WTC11 (cell line): Measurements from ENCODE around the gene TP53INP2. TPM values are rescaled to one million over a fixed set of nuclear protein-coding genes. Genes with fewer than 3 reads are reported as not detected.

Source experiments
- ATAC-seq: fragments of 200-7000 bp; cut with Tn5 transposase; 2 replicates; pipeline ENCODE4 v1.10.0; 2021; ENCODE audit warnings: mild to moderate bottlenecking, moderate library complexity
- CTCF ChIA-PET: fragments of 300-600 bp; sonication (Branson Sonifier 250); formaldehyde crosslinking; loops from one replicate; lab custom pipeline; 2021; ENCODE audit warnings: antibody characterized with exemption; lab: Charles Lee
- POLR2A ChIA-PET: fragments of 350-600 bp; sonication (Branson Sonifier 250); formaldehyde crosslinking; loops from one replicate; lab custom pipeline; 2021; ENCODE audit warnings: antibody characterized with exemption; lab: Charles Lee
- DNase-seq: peaks from one replicate; pipeline ENCODE4 v3.0.0; 2021; ENCODE audit warnings: low spot score
- H3K27ac Mint-ChIP-seq: 2 replicates; pipeline ENCODE4 v1.8.0; 2021; ENCODE audit warnings: mixed read lengths
- H3K27me3 Mint-ChIP-seq: 2 replicates; pipeline ENCODE4 v1.8.0; 2021; ENCODE audit warnings: low read depth, mild to moderate bottlenecking, moderate library complexity, mixed read lengths
- H3K36me3 Mint-ChIP-seq: 2 replicates; pipeline ENCODE4 v1.8.0; 2021; ENCODE audit warnings: mixed read lengths
- H3K4me1 Mint-ChIP-seq: 2 replicates; pipeline ENCODE4 v1.8.0; 2022; ENCODE audit warnings: mixed read lengths
- H3K4me3 Mint-ChIP-seq: 2 replicates; pipeline ENCODE4 v1.8.0; 2021; ENCODE audit warnings: mild to moderate bottlenecking, moderate library complexity, mixed read lengths
- H3K9me3 Mint-ChIP-seq: 2 replicates; pipeline ENCODE4 v1.8.0; 2021; ENCODE audit warnings: mixed read lengths
- ATF3 ChIP-seq: sonication (generic); formaldehyde crosslinking; conservative IDR thresholded peaks from 2 replicates; pipeline ENCODE4 v1.8.1; 2022; ENCODE audit warnings: mild to moderate bottlenecking, missing genetic modification reagents
- CTCF ChIP-seq: fragments of 200-600 bp; IDR thresholded peaks from 2 replicates; pipeline ENCODE4 v1.8.0; 2022; ENCODE audit warnings: antibody characterized with exemption
- FOXJ3 ChIP-seq: sonication (generic); formaldehyde crosslinking; IDR thresholded peaks from 2 replicates; pipeline ENCODE4 v1.9.0; 2021; ENCODE audit warnings: missing genetic modification reagents, mild to moderate bottlenecking, borderline replicate concordance
- KAT7 ChIP-seq: sonication (generic); formaldehyde crosslinking; IDR thresholded peaks from 2 replicates; pipeline ENCODE4 v1.8.1; 2023; ENCODE audit warnings: missing genetic modification reagents, mild to moderate bottlenecking, borderline replicate concordance
- NR1H2 ChIP-seq: sonication (generic); formaldehyde crosslinking; IDR thresholded peaks from 2 replicates; pipeline ENCODE4 v1.9.0; 2021; ENCODE audit warnings: mild to moderate bottlenecking, moderate library complexity, missing genetic modification reagents
- PRRX2 ChIP-seq: fragments of 250-450 bp; sonication (Bioruptor Pico); IDR thresholded peaks from 2 replicates; pipeline ENCODE4 v1.8.0; 2021; ENCODE audit warnings: mild to moderate bottlenecking
- RORB ChIP-seq: fragments of 250-450 bp; sonication (Bioruptor Pico); IDR thresholded peaks from 2 replicates; pipeline ENCODE4 v1.9.0; 2021; ENCODE audit warnings: mild to moderate bottlenecking
- SP1 ChIP-seq: sonication (generic); formaldehyde crosslinking; conservative IDR thresholded peaks from 2 replicates; pipeline ENCODE4 v1.8.1; 2022; ENCODE audit warnings: missing genetic modification reagents
- USF2 ChIP-seq: sonication (generic); formaldehyde crosslinking; IDR thresholded peaks from 2 replicates; pipeline ENCODE4 v1.8.1; 2023; ENCODE audit warnings: mild to moderate bottlenecking, missing genetic modification reagents, moderate library complexity
- ZNF219 ChIP-seq: sonication (generic); formaldehyde crosslinking; IDR thresholded peaks from 2 replicates; pipeline ENCODE4 v1.8.0; 2023; ENCODE audit warnings: missing genetic modification reagents, mild to moderate bottlenecking, borderline replicate concordance
- ZNF416 ChIP-seq: fragments of 250-450 bp; sonication (Bioruptor Pico); IDR thresholded peaks from 2 replicates; pipeline ENCODE4 v1.9.0; 2021; ENCODE audit warnings: mild to moderate bottlenecking, inconsistent platforms
- ZNF532 ChIP-seq: fragments of 250-450 bp; sonication (Bioruptor Pico); IDR thresholded peaks from 2 replicates; pipeline ENCODE4 v1.9.0; 2021; ENCODE audit warnings: mild to moderate bottlenecking, borderline replicate concordance
- total RNA-seq: library from RNA; stranded (reverse); gene quantifications from 3 replicates; pipeline ENCODE4 v1.2.3, GENCODE V29; 2021
- TF ChIP-seq, protein P1 (sequence below): sonication (generic); formaldehyde crosslinking; IDR thresholded peaks from 2 replicates; pipeline ENCODE4 v1.8.1; 2022; ENCODE audit warnings: missing genetic modification reagents, borderline replicate concordance
- TF ChIP-seq, protein P2 (sequence below): fragments of 250-450 bp; sonication (Bioruptor Pico); IDR thresholded peaks from 2 replicates; pipeline ENCODE4 v1.8.0; 2021; ENCODE audit warnings: mild to moderate bottlenecking
- TF ChIP-seq, protein P3 (sequence below): sonication (generic); formaldehyde crosslinking; IDR thresholded peaks from 2 replicates; pipeline ENCODE4 v1.8.1; 2023; ENCODE audit warnings: mild to moderate bottlenecking, missing genetic modification reagents
- TF ChIP-seq, protein P4 (sequence below): sonication (generic); formaldehyde crosslinking; IDR thresholded peaks from 2 replicates; pipeline ENCODE4 v1.8.1; 2022; ENCODE audit warnings: mild to moderate bottlenecking, moderate library complexity, missing genetic modification reagents
- TF ChIP-seq, protein P5 (sequence below): sonication (generic); formaldehyde crosslinking; IDR thresholded peaks from 2 replicates; pipeline ENCODE4 v1.8.1; 2023; ENCODE audit warnings: mild to moderate bottlenecking, missing genetic modification reagents, borderline replicate concordance

The TP53INP2 gene
- total RNA-seq, 1 experiment from 2014 or later: 4.3 TPM

DNA sequence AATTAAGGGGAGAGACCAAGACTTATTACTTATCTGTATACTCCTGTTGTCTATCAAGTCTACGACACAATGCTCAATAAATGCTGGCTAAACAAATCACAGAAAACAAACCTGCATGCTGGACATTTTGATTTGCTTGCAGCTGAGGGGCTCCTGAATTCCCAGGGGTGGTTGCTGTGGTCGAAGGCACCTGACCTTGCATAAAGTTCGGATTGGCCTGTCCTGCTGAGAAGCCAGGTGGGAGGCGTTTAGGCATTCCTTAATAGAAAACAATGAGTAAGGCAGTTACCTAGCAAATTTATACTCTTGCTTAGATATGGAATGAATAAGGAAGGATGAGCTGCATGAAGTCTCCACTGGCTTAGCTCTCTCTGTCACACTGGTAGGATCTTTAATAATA, 50.5 kb downstream of the TP53INP2 start:
- peak; percentile 20 for DNase-seq
- no peaks in the 10 kb centered on the region for H3K27me3 Mint-ChIP-seq
- no peaks in the 10 kb centered on the region for H3K9me3 Mint-ChIP-seq
- H3K4me3 Mint-ChIP-seq: no peak overlapping the region
- peak; percentile 56; the same call in 1 of the 2 replicates for ATAC-seq
- ChIA-PET CTCF (interaction anchor here (1.1 to 2.2 kb wide), 4 partner anchors 15 to 564 kb away, joined by 3 to 13 read pairs (median 6); no protein-coding TSS in a partner anchor), POLR2A (no interaction called here)
- TF ChIP-seq, protein P1, sequence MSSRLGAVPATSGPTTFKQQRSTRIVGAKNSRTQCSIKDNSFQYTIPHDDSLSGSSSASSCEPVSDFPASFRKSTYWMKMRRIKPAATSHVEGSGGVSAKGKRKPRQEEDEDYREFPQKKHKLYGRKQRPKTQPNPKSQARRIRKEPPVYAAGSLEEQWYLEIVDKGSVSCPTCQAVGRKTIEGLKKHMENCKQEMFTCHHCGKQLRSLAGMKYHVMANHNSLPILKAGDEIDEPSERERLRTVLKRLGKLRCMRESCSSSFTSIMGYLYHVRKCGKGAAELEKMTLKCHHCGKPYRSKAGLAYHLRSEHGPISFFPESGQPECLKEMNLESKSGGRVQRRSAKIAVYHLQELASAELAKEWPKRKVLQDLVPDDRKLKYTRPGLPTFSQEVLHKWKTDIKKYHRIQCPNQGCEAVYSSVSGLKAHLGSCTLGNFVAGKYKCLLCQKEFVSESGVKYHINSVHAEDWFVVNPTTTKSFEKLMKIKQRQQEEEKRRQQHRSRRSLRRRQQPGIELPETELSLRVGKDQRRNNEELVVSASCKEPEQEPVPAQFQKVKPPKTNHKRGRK (CRISPR knock-in tag): no peak
- peak; percentile 26; the same call in 1 of the 2 replicates for TF ChIP-seq USF2 (CRISPR knock-in tag)
- TF ChIP-seq ZNF532 (CRISPR knock-in tag): no peak
- TF ChIP-seq CTCF: no peak
- no peak for TF ChIP-seq FOXJ3
- peak overlapping the region; percentile 36 for H3K27ac Mint-ChIP-seq
- peaks cover 2% of the 10 kb centered on the region for H3K36me3 Mint-ChIP-seq
- H3K4me1 Mint-ChIP-seq: peaks cover 13% of the 10 kb centered on the region

GRCh38 chr20:34755367-34755766, 51.2 kb downstream of the TP53INP2 start:
- H3K27me3 Mint-ChIP-seq: no peaks in the 10 kb centered on the region
- no peak for ATAC-seq
- H3K27ac Mint-ChIP-seq: peak overlapping the region; percentile 18; the same call in 1 of the 2 replicates
- no peak for DNase-seq
- H3K9me3 Mint-ChIP-seq: no peaks in the 10 kb centered on the region
- CTCF ChIA-PET: interaction anchor here (1.1 to 2.2 kb wide), 2 partner anchors 14 to 565 kb away, joined by 6 to 13 read pairs; no protein-coding TSS in a partner anchor
- H3K4me1 Mint-ChIP-seq: peaks cover 13% of the 10 kb centered on the region
- no peak overlapping the region for H3K4me3 Mint-ChIP-seq
- H3K36me3 Mint-ChIP-seq: peaks cover 2% of the 10 kb centered on the region
- POLR2A ChIA-PET: no interaction called here
- TF ChIP-seq ZNF219 (no peak), NR1H2 (no peak), KAT7 (no peak), PRRX2 (CRISPR knock-in tag) (no peak), ATF3 (no peak), SP1 (CRISPR knock-in tag) (no peak), RORB (CRISPR knock-in tag) (no peak), ZNF416 (CRISPR knock-in tag) (no peak)
- TF ChIP-seq, protein P2, sequence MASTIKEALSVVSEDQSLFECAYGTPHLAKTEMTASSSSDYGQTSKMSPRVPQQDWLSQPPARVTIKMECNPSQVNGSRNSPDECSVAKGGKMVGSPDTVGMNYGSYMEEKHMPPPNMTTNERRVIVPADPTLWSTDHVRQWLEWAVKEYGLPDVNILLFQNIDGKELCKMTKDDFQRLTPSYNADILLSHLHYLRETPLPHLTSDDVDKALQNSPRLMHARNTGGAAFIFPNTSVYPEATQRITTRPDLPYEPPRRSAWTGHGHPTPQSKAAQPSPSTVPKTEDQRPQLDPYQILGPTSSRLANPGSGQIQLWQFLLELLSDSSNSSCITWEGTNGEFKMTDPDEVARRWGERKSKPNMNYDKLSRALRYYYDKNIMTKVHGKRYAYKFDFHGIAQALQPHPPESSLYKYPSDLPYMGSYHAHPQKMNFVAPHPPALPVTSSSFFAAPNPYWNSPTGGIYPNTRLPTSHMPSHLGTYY (CRISPR knock-in tag): no peak
- TF ChIP-seq, protein P3, sequence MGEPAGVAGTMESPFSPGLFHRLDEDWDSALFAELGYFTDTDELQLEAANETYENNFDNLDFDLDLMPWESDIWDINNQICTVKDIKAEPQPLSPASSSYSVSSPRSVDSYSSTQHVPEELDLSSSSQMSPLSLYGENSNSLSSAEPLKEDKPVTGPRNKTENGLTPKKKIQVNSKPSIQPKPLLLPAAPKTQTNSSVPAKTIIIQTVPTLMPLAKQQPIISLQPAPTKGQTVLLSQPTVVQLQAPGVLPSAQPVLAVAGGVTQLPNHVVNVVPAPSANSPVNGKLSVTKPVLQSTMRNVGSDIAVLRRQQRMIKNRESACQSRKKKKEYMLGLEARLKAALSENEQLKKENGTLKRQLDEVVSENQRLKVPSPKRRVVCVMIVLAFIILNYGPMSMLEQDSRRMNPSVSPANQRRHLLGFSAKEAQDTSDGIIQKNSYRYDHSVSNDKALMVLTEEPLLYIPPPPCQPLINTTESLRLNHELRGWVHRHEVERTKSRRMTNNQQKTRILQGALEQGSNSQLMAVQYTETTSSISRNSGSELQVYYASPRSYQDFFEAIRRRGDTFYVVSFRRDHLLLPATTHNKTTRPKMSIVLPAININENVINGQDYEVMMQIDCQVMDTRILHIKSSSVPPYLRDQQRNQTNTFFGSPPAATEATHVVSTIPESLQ (CRISPR knock-in tag): no peak
- TF ChIP-seq, protein P4, sequence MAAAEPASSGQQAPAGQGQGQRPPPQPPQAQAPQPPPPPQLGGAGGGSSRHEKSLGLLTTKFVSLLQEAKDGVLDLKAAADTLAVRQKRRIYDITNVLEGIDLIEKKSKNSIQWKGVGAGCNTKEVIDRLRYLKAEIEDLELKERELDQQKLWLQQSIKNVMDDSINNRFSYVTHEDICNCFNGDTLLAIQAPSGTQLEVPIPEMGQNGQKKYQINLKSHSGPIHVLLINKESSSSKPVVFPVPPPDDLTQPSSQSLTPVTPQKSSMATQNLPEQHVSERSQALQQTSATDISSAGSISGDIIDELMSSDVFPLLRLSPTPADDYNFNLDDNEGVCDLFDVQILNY: no peak
- TF ChIP-seq, protein P5, sequence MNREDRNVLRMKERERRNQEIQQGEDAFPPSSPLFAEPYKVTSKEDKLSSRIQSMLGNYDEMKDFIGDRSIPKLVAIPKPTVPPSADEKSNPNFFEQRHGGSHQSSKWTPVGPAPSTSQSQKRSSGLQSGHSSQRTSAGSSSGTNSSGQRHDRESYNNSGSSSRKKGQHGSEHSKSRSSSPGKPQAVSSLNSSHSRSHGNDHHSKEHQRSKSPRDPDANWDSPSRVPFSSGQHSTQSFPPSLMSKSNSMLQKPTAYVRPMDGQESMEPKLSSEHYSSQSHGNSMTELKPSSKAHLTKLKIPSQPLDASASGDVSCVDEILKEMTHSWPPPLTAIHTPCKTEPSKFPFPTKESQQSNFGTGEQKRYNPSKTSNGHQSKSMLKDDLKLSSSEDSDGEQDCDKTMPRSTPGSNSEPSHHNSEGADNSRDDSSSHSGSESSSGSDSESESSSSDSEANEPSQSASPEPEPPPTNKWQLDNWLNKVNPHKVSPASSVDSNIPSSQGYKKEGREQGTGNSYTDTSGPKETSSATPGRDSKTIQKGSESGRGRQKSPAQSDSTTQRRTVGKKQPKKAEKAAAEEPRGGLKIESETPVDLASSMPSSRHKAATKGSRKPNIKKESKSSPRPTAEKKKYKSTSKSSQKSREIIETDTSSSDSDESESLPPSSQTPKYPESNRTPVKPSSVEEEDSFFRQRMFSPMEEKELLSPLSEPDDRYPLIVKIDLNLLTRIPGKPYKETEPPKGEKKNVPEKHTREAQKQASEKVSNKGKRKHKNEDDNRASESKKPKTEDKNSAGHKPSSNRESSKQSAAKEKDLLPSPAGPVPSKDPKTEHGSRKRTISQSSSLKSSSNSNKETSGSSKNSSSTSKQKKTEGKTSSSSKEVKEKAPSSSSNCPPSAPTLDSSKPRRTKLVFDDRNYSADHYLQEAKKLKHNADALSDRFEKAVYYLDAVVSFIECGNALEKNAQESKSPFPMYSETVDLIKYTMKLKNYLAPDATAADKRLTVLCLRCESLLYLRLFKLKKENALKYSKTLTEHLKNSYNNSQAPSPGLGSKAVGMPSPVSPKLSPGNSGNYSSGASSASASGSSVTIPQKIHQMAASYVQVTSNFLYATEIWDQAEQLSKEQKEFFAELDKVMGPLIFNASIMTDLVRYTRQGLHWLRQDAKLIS (CRISPR knock-in tag): no peak
